OCI-LY1 (cell line): ENCODE data around the gene NANS.

Experiments used
- EZH2 ChIP-seq: fragments of 200-600 bp; sonication (generic), shearing (Covaris generic); IDR thresholded peaks from 2 replicates; pipeline ENCODE4 v1.8.0; 2017; ENCODE audit warnings: borderline replicate concordance, mixed run types, mild to moderate bottlenecking, antibody characterized with exemption, low read length, moderate library complexity, mixed read lengths
- TF ChIP-seq, protein P1 (sequence below): fragments of 200-600 bp; sonication (generic), shearing (Covaris generic); IDR thresholded peaks from 2 replicates; pipeline ENCODE4 v1.5.1; 2017; ENCODE audit warnings: mild to moderate bottlenecking, antibody characterized with exemption, low read length, moderate library complexity, mixed read lengths

GRCh38 chr9:98054376-98054951 is 2.1 kb upstream of the NANS start:
- TF ChIP-seq, protein P1, sequence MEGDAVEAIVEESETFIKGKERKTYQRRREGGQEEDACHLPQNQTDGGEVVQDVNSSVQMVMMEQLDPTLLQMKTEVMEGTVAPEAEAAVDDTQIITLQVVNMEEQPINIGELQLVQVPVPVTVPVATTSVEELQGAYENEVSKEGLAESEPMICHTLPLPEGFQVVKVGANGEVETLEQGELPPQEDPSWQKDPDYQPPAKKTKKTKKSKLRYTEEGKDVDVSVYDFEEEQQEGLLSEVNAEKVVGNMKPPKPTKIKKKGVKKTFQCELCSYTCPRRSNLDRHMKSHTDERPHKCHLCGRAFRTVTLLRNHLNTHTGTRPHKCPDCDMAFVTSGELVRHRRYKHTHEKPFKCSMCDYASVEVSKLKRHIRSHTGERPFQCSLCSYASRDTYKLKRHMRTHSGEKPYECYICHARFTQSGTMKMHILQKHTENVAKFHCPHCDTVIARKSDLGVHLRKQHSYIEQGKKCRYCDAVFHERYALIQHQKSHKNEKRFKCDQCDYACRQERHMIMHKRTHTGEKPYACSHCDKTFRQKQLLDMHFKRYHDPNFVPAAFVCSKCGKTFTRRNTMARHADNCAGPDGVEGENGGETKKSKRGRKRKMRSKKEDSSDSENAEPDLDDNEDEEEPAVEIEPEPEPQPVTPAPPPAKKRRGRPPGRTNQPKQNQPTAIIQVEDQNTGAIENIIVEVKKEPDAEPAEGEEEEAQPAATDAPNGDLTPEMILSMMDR = no peak
- TF ChIP-seq EZH2 = no peak
